Astrocyte of the spinal cord (primary cell): ENCODE data around the gene RIMBP2.

Experiments used
- DNase-seq: peaks from one replicate; pipeline ENCODE4 v3.0.0; 2011; ENCODE audit warnings: low read depth, low spot score
- H3K4me3 ChIP-seq: 2 replicates; pipeline ENCODE4 v1.5.1; 2011; ENCODE audit warnings: low read depth, mild to moderate bottlenecking, low read length, moderate library complexity
- CTCF ChIP-seq: IDR thresholded peaks from 2 replicates; pipeline ENCODE4 v1.5.1; 2012; ENCODE audit warnings: low read depth, mild to moderate bottlenecking, low read length, inconsistent platforms
- in situ Hi-C: cut with HindIII; loops from 2 replicates; pipeline ENCODE4 v1.10.0; 2017; ENCODE audit warnings: low sequenced_read_pairs

Gene RIMBP2

GRCh38 chr12:130424858-130425697, 291.0 kb downstream of the RIMBP2 start:
- TF ChIP-seq CTCF, result no peak
- DNase-seq, result no peak
- no peak overlapping the region for H3K4me3 ChIP-seq
- in situ Hi-C loops, result no loop called here

GRCh38 chr12:130423991-130424857, 291.9 kb downstream of the RIMBP2 start:
- in situ Hi-C loops, result no loop called here
- no peak for TF ChIP-seq CTCF
- no peak overlapping the region for H3K4me3 ChIP-seq
- DNase-seq, result no peak

- in situ Hi-C loops, result no loop called here
- TF ChIP-seq CTCF, result no peak
- no peak overlapping the region for H3K4me3 ChIP-seq
- no peak for DNase-seq
These were observed 293.0 kb downstream of the RIMBP2 start for GRCh38 chr12:130423136-130423535.

GRCh38 chr12:130422676-130423075, 293.4 kb downstream of the RIMBP2 start:
- DNase-seq, result no peak
- in situ Hi-C loops, result no loop called here
- no peak for TF ChIP-seq CTCF
- no peak overlapping the region for H3K4me3 ChIP-seq

- in situ Hi-C loops, result no loop called here
- DNase-seq, result no peak
- no peak for TF ChIP-seq CTCF
- H3K4me3 ChIP-seq, result no peak overlapping the region
These were observed 294.2 kb downstream of the RIMBP2 start for GRCh38 chr12:130421896-130422295.

GRCh38 chr12:130420071-130420470, 296.0 kb downstream of the RIMBP2 start:
- in situ Hi-C loops, result no loop called here
- H3K4me3 ChIP-seq, result no peak overlapping the region

More at GRCh38 chr12:130420071-130420470, 296.0 kb downstream of the RIMBP2 start:
- no peak for DNase-seq
- TF ChIP-seq CTCF, result no peak
